Heart left ventricle (tissue), 16 donors: ENCODE results near the gene CCDC93. TPM values are rescaled to one million over a fixed set of nuclear protein-coding genes. Genes with fewer than 3 reads are reported as not detected.

Experiments
- ATAC-seq, 4 donors: fragments of 200-7000 bp; cut with Tn5 transposase; one replicate each; pipeline ENCODE4 v1.9.1; 2020 to 2022; ENCODE audit warnings: moderate library complexity in 4 of 4, mild to moderate bottlenecking in 3 of 4, moderate number of reproducible peaks in 1 of 4
- DNase-seq, 5 donors: peaks; one replicate each; pipeline ENCODE4 v3.0.0-alpha.2; 2020
- H3K27ac ChIP-seq, 12 donors: fragments of 200-600 bp; sonication (generic) in 4 of 12; one replicate each; pipeline versions ENCODE4 v1.5.0 to v1.8.0; 2016 to 2022; ENCODE audit warnings: mild to moderate bottlenecking in 2 of 12
- H3K27me3 ChIP-seq, 9 donors: fragments of 200-600 bp; sonication (generic) in 2 of 9; one replicate each; pipeline versions ENCODE4 v1.5.1 to v1.8.0; 2016 to 2022; ENCODE audit warnings: mild to moderate bottlenecking in 3 of 9
- H3K36me3 ChIP-seq, 9 donors: fragments of 200-600 bp; sonication (generic) in 2 of 9; one replicate each; pipeline versions ENCODE4 v1.5.0 to v1.8.0; 2018 to 2022; ENCODE audit warnings: mild to moderate bottlenecking in 2 of 9
- H3K4me1 ChIP-seq, 12 donors: fragments of 200-600 bp; sonication (generic) in 4 of 12; one replicate each; pipeline versions ENCODE4 v1.5.0 to v1.8.0; 2016 to 2022; ENCODE audit warnings: mild to moderate bottlenecking in 3 of 12
- H3K4me3 ChIP-seq, 12 donors: fragments of 200-600 bp; sonication (generic) in 4 of 12; one replicate each; pipeline versions ENCODE4 v1.5.0 to v1.8.0; 2017 to 2022; ENCODE audit warnings: mild to moderate bottlenecking in 9 of 12, moderate library complexity in 4 of 12
- H3K9me3 ChIP-seq, 12 donors: fragments of 200-600 bp; sonication (generic) in 4 of 12; one replicate each; pipeline versions ENCODE4 v1.5.0 to v1.8.0; 2016 to 2022; ENCODE audit warnings: mild to moderate bottlenecking in 1 of 12
- CTCF ChIP-seq, 12 donors: fragments of 200-600 bp; sonication (generic) in 4 of 12; IDR thresholded peaks; one replicate each; pipeline versions ENCODE4 v1.5.0 to v1.8.0; 2018 to 2022; ENCODE audit warnings: antibody characterized with exemption in 12 of 12, mild to moderate bottlenecking in 5 of 12
- POLR2A ChIP-seq, 2 donors: fragments of 450-650 bp; IDR thresholded peaks; one replicate each; pipeline ENCODE4 v1.6.1; 2017; ENCODE audit warnings: antibody characterized with exemption in 2 of 2, mild to moderate bottlenecking in 2 of 2, moderate library complexity in 2 of 2
- WGBS, 4 donors: extraction: QIAGEN DNeasy Blood & Tissue Kit in 2 of 4; methylation state at CpG; one replicate each; pipeline versions ENCODE4 v1.1.5 to v1.1.7; 2013 to 2018; 5-methylcytosine and 5-hydroxymethylcytosine counted together
- intact Hi-C, 10 donors: fragments of 100-400 bp; cut with DNase I; formaldehyde crosslinking; loops; one replicate each; pipeline versions ENCODE4 v1.11.1 to v1.14.2; 2022
- polyA plus RNA-seq, 2 donors: library from polyadenylated mRNA; stranded (reverse); fragments of 200-250 nt; gene quantifications; one replicate each; pipeline ENCODE4 v1.2.3, GENCODE V29; 2013
- total RNA-seq, 9 donors: library from RNA; depleted of rRNA in 2 of 9; stranded (reverse); fragments of >200 nt in 2 of 9; fragmentation: NEBNext Ultra II Directional in 3 of 9; extraction: Animal tissue kit (Norgen Biotek cat#: 25700) in 3 of 9; gene quantifications; one replicate each; pipeline versions ENCODE4 v1.1.0 to v1.2.4, GENCODE V29; 2016 to 2023
- donor health status: ischemic (EF 13 %, LVEDD 7.1; RV severe dilation, severe dysfunction).
- donor health status: healthy with polysubstance abuse.
- donor health status: DM: no; HTN: yes; CAD: no.
- donor health status: DM: no; HTN: no; CAD: no.
- donor health status: ischemic (EF 25% LVEDD 6.9; RV normal size, moderate dysfunction).
- donor health status: ischemic (EF 25% LVEDD 5.7; RV mildly dilated, moderate dysfunction).
- donor health status: healthy.
- donor health status: DM: yes; HTN: yes; CAD: no.
- donor health status: ischemic (EF 35%, LVEDD 5.7; RV mildly dilated, moderate dysfunction).
- donor health status: nonischemic (EF 11% LVEDD 7.7; RV severe dilation, severe dysfunction).
- donor health status: DM: yes; HTN: yes; CAD: no.
- donor health status: PGD.
- donor health status: ischemic (EF 29% LVEDD 5.4; RV normal size, mild dysfunction).
- donor health status: nonischemic (EF 23%, LVEDD 6.1; RV moderate dilation, normal function).

Gene CCDC93
- total and polyA plus RNA-seq, 11 donors, result 11.0 to 47.6 (median 31.8) TPM

GRCh38 chr2:117987121-117987520 is 26.7 kb downstream of the CCDC93 start:
- H3K4me3 ChIP-seq, result no peak overlapping the region
- TF ChIP-seq POLR2A (IDR thresholded peaks at IDR 0.05) (no peak), CTCF (IDR thresholded peaks at IDR 0.05) (no peak)
- peaks cover 0 to 29% (median 0%) of the 10 kb centered on the region in 12 donors for H3K4me1 ChIP-seq
- 86 to 98% (median 92%) methylated on average over 2 of the region's 2 CpGs for WGBS, 4 donors
- intact Hi-C loops, result no loop called here
- H3K36me3 ChIP-seq, result peaks cover 0 to 98% (median 87%) of the 10 kb centered on the region in 9 donors
- no peaks in the 10 kb centered on the region for H3K27me3 ChIP-seq
- DNase-seq (no peak), ATAC-seq (no peak)
- no peak overlapping the region for H3K27ac ChIP-seq
- H3K9me3 ChIP-seq, result no peaks in the 10 kb centered on the region

- Histone ChIP-seq H3K27ac (no peak overlapping the region), H3K27me3 (no peaks in the 10 kb centered on the region), H3K9me3 (no peaks in the 10 kb centered on the region), H3K36me3 (peaks cover 0 to 97% (median 81%) of the 10 kb centered on the region in 9 donors), H3K4me1 (peaks cover 0 to 30% (median 4%) of the 10 kb centered on the region in 12 donors), H3K4me3 (no peak overlapping the region)
- TF ChIP-seq CTCF (IDR thresholded peaks at IDR 0.05) (no peak), POLR2A (IDR thresholded peaks at IDR 0.05) (no peak)
- DNase-seq (no peak), ATAC-seq (no peak)
- intact Hi-C loops, result no loop called here
- 74 to 78% (median 75%) methylated on average over 2 of the region's 2 CpGs for WGBS, 4 donors
Observed at GRCh38 chr2:117985092-117985491, 28.8 kb downstream of the CCDC93 start.

- DNase-seq (no peak), ATAC-seq (no peak)
- H3K4me1 ChIP-seq, result peaks cover 0 to 30% (median 5%) of the 10 kb centered on the region in 12 donors
- H3K27ac ChIP-seq, result no peak overlapping the region
- 87 to 94% (median 89%) methylated on average over 2 of the region's 2 CpGs for WGBS, 4 donors
- intact Hi-C loops, result no loop called here
- H3K9me3 ChIP-seq, result no peaks in the 10 kb centered on the region
- H3K36me3 ChIP-seq, result peaks cover 0 to 94% (median 78%) of the 10 kb centered on the region in 9 donors
- no peaks in the 10 kb centered on the region for H3K27me3 ChIP-seq
- TF ChIP-seq POLR2A (IDR thresholded peaks at IDR 0.05) (no peak), CTCF (IDR thresholded peaks at IDR 0.05) (no peak)
- H3K4me3 ChIP-seq, result no peak overlapping the region
Observed at GRCh38 chr2:117984208-117984607, 29.7 kb downstream of the CCDC93 start.

GRCh38 chr2:117983040-117983439 is 30.8 kb downstream of the CCDC93 start:
- DNase-seq, result no peak
- Histone ChIP-seq H3K27me3 (no peaks in the 10 kb centered on the region), H3K4me1 (peaks cover 0 to 30% (median 5%) of the 10 kb centered on the region in 12 donors), H3K9me3 (no peaks in the 10 kb centered on the region), H3K36me3 (peaks cover 0 to 93% (median 75%) of the 10 kb centered on the region in 9 donors), H3K4me3 (no peak overlapping the region), H3K27ac (no peak overlapping the region)
- WGBS, 4 donors, result 80 to 82% (median 80%) methylated on average over 3 of the region's 3 CpGs
- TF ChIP-seq POLR2A (IDR thresholded peaks at IDR 0.05), result no peak
- TF ChIP-seq CTCF (IDR thresholded peaks at IDR 0.05), result no peak
- intact Hi-C loops, result no loop called here
- no peak for ATAC-seq
